ENCODE measurements around the gene C6orf47.
A peak's percentile ranks its signal among the peaks of the same experiment; 100 is the strongest.

DNA sequence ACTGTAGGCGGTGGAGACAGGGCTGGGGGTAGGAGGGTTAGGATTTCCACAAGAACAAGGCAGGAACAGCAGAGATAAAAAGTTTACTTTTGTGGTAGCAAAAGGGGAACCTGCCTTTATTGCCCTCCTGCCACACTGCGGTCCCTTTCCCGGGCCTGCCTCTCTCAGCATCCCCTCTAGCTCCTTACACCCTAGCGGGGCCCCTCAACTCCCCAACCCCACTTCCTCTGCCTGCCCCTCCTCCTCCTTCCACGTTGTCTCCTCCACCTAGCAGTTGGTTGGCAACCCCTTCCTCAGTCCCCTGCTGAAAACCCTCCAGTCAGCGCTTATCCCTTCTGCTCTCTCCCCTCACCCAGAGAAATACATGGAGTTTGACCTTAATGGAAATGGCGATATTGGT is 44.8 kb downstream of the C6orf47 start:
- peak; percentile 64 for TF ChIP-seq POLR2A (IDR thresholded peaks at IDR 0.05; ENCODE audit: low read depth, low read length)
- TF ChIP-seq POLR2AphosphoS5 (IDR thresholded peaks at IDR 0.05; ENCODE audit: low read depth, low read length): no peak
- no peak for TF ChIP-seq PAX5 (IDR thresholded peaks at IDR 0.05; ENCODE audit: insufficient read depth, low read length, severe bottlenecking)
- TF ChIP-seq TAF1 (IDR thresholded peaks at IDR 0.05; ENCODE audit: low read depth, low read length): no peak
- TF ChIP-seq SPI1 (IDR thresholded peaks at IDR 0.05; ENCODE audit: low read depth, low read length): peak; percentile 74
